GM12801 (cell line): ENCODE data around the gene CADPS2.

Source experiments
- TF ChIP-seq, protein P1 (sequence below): IDR thresholded peaks from one replicate; pipeline ENCODE4 v1.5.1; 2011; ENCODE audit warnings: control low read depth; ENCODE audit not compliant: insufficient read length; ENCODE audit errors: extremely low read depth

CADPS2 gene

DNA sequence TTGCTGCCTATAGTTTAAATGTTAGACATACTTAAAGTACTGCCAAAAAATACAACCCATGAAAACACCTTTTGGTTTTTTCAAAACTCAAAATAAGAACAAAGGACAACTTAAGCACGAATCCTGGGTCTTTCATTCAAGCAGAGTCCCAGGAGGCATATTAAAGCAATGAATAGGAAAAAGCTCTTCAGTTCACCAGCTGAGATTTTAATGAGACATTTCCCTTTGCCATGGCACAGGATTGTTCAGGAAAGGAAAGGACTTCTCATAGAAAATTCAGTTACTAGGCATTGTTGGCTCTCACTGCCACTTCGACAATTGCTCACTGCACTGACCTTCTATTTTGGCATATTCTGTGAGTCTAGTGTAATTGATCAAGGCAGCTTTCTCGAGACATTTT, 448.3 kb downstream of the CADPS2 start:
- TF ChIP-seq, protein P1, sequence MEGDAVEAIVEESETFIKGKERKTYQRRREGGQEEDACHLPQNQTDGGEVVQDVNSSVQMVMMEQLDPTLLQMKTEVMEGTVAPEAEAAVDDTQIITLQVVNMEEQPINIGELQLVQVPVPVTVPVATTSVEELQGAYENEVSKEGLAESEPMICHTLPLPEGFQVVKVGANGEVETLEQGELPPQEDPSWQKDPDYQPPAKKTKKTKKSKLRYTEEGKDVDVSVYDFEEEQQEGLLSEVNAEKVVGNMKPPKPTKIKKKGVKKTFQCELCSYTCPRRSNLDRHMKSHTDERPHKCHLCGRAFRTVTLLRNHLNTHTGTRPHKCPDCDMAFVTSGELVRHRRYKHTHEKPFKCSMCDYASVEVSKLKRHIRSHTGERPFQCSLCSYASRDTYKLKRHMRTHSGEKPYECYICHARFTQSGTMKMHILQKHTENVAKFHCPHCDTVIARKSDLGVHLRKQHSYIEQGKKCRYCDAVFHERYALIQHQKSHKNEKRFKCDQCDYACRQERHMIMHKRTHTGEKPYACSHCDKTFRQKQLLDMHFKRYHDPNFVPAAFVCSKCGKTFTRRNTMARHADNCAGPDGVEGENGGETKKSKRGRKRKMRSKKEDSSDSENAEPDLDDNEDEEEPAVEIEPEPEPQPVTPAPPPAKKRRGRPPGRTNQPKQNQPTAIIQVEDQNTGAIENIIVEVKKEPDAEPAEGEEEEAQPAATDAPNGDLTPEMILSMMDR, result no peak

DNA sequence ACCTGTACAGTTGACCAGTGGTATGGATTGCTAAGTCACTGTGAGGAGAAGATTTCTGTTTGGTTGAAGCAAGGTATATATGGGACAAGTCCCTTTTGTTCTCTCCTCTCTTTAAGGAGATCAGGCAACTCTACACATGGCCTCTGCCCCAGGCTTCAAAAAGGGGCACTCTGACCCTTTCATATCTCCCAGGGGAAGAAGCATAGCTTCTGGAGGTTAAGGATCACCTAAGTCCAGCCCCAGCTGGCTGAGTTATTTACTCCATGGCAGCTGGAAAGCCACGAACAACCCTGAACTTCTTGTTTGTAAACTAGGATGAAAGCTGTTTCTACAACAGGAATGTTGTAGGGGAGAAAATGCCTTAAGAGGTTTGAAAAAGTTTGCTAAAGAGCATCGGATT, 452.5 kb downstream of the CADPS2 start:
- TF ChIP-seq, protein P1, result no peak

DNA sequence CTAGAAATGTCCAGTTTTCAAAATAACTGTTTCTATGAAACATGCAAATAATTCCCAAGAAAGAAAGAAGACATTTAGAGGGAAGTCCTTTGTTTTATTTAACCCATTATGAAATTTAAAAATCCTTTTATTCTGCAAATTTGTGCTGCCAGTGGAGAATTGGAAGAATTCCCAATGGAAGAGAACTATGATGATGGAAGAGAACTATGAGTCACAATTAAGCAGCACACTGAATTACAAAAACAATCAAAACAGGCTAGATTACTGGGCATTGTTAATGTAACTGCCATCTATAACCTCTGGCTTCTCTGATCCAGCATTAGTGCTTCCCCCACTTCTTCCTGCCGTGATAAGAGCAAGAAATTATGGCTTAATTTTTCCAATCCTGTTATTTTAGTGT, 455.6 kb downstream of the CADPS2 start:
- TF ChIP-seq, protein P1, result no peak

DNA sequence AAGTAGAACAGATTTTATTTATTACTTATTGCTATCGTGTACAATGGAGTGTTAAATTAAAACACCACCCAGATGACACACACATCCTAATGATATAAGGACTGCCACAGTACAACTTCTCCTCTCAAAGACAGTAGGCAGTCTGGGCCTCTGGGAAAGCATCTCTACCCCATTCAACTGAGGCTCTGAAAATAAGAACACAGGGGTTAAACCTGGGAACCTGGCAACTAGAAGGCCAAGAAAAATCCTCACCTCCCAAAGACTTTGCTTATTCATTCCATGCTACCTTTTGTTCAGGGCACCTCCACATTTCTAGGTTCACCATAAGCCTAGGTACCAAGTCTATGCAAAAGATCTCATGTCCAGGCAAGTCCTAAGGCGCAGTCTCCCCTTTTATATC, 456.3 kb downstream of the CADPS2 start:
- TF ChIP-seq, protein P1, result no peak

DNA sequence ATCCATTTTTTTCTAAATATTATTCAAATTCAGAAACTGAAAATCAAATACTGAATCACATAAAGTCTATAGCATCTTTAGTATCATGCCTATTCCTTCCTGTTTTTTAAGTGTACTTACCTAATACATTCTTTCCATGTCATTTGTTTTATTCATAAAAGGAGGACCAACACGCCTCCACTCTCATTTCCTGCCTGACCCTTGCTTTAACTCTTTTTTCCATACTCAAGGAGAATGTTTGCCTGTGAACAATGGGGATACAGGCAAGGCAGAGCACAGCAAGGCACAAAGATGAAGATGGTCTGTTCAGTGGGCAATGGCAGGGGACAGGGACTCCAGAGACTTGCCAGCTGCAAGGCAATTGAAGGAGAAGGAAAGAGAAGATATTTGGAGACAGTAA, 460.5 kb downstream of the CADPS2 start:
- TF ChIP-seq, protein P1, result no peak

DNA sequence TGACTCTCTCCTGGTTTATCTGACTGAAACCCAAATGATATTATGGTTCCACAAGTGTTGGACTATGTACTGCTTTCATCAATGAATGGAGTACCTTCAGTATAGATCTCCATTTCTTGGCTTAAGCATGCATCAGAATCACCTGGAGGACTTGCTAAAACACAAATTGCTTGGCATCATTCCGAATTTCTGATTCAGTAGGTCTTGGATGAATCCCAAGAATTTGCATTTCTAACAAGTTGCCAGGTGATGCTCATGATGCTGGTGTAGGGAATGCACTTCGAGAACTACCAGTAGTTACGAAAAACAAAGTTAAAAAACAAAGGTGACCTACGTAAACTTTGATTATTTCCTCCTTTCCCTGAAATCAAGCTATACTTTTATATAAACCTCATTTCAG, 462.7 kb downstream of the CADPS2 start:
- TF ChIP-seq, protein P1, result no peak

DNA sequence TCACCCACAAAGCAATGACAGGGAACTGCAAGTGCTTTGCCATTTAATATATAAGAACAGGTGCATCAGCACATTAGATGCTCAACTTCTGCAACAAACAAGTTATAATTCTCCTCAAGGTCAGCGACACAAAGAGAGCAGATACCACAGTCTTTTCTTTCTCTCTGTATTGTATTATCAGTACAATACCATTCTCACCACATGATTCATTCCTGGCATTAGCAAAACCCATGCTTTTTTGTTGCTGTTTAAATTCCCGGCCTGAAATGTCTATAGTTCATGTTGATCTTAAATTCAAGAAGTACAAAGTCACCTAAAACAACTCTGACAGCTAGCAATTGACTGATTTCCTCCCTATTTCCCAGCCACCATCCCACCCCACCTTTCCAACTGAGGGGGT, 469.9 kb downstream of the CADPS2 start:
- TF ChIP-seq, protein P1, result no peak

DNA sequence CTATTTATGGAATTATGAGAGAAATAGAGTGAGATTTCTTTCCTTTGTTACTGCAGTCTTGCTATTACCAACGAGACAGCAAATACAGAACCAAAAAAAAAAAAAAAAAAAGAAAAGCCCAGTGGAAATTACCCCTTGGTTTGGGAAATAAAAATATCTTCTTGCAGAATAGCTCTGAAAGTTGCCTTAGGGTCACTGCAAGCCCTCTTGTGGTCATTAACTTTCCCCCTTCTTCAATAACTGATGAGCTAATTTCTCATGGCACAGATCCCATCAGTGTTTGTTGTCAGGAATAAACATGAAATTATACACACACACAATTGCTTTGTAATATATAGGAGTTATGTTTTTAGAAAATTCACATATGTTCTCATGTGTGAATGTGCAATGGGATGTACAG, 470.8 kb downstream of the CADPS2 start:
- TF ChIP-seq, protein P1, result no peak
